GM23338 (cell line): Measurements from ENCODE around the gene NHS. TPM values are rescaled to one million over a fixed set of nuclear protein-coding genes. Genes with fewer than 3 reads are reported as not detected.

ENCODE experiments used
- ATAC-seq: fragments of 200-7000 bp; cut with Tn5 transposase; 3 replicates; pipeline ENCODE4 v1.9.1; 2020
- DNase-seq: peaks from one replicate; pipeline ENCODE4 v3.0.0-alpha.2; 2015; ENCODE audit warnings: low spot score
- H2AFZ ChIP-seq: fragments of 200-600 bp; sonication (generic); 2 replicates; pipeline ENCODE4 v1.8.0; 2016; ENCODE audit warnings: antibody characterized with exemption, mild to moderate bottlenecking, moderate library complexity
- H3F3A ChIP-seq: fragments of 200-600 bp; sonication (generic); replicated peaks from 2 replicates; pipeline ENCODE4 v1.8.0; 2017; ENCODE audit warnings: antibody characterized with exemption, mixed run types, low read depth
- H3K27ac ChIP-seq: fragments of 200-600 bp; sonication (generic); 2 replicates; pipeline ENCODE4 v1.6.1; 2016; ENCODE audit warnings: low read depth
- H3K27me3 ChIP-seq: fragments of 200-600 bp; sonication (generic); 2 replicates; pipeline ENCODE4 v1.8.0; 2016; ENCODE audit warnings: mild to moderate bottlenecking, mixed run types, moderate library complexity; ENCODE audit not compliant: insufficient read depth
- H3K36me3 ChIP-seq: fragments of 200-600 bp; sonication (generic); 2 replicates; pipeline ENCODE4 v1.8.0; 2016; ENCODE audit warnings: mild to moderate bottlenecking; ENCODE audit not compliant: insufficient read depth
- H3K4me1 ChIP-seq: fragments of 200-600 bp; sonication (generic); 2 replicates; pipeline ENCODE4 v1.8.0; 2016; ENCODE audit warnings: mild to moderate bottlenecking, moderate library complexity; ENCODE audit not compliant: insufficient read depth
- H3K4me2 ChIP-seq: fragments of 200-600 bp; sonication (generic); 2 replicates; pipeline ENCODE4 v1.7.1; 2017; ENCODE audit warnings: mixed run types
- H3K4me3 ChIP-seq: fragments of 200-600 bp; sonication (generic); 2 replicates; pipeline ENCODE4 v1.6.1; 2016; ENCODE audit warnings: mixed run types
- H3K79me2 ChIP-seq: fragments of 200-600 bp; sonication (generic); replicated peaks from 2 replicates; pipeline ENCODE4 v1.8.0; 2017; ENCODE audit warnings: mild to moderate bottlenecking; ENCODE audit not compliant: insufficient read depth
- H3K9me2 ChIP-seq: fragments of 200-600 bp; sonication (generic); 2 replicates; pipeline ENCODE4 v1.8.0; 2017; ENCODE audit not compliant: insufficient read depth
- H4K20me1 ChIP-seq: fragments of 200-600 bp; sonication (generic); replicated peaks from 2 replicates; pipeline ENCODE4 v1.8.0; 2017; ENCODE audit warnings: mild to moderate bottlenecking; ENCODE audit not compliant: insufficient read depth
- H3K27ac Mint-ChIP-seq: 2 replicates; pipeline ENCODE4 v1.8.0; 2020; ENCODE audit warnings: inconsistent platforms, mild to moderate bottlenecking, moderate library complexity, mixed read lengths
- H3K27me3 Mint-ChIP-seq: 3 replicates; pipeline ENCODE4 v1.8.0; 2022; ENCODE audit warnings: low read depth, mild to moderate bottlenecking, moderate library complexity, mixed read lengths, inconsistent platforms; ENCODE audit not compliant: insufficient read depth, poor library complexity
- H3K36me3 Mint-ChIP-seq: 3 replicates; pipeline ENCODE4 v1.8.0; 2021; ENCODE audit warnings: low read depth, mild to moderate bottlenecking, inconsistent platforms, moderate library complexity, mixed read lengths
- H3K4me1 Mint-ChIP-seq: 3 replicates; pipeline ENCODE4 v1.8.0; 2020; ENCODE audit warnings: mild to moderate bottlenecking, inconsistent platforms, mixed read lengths
- H3K4me3 Mint-ChIP-seq: 3 replicates; pipeline ENCODE4 v1.8.0; 2021; ENCODE audit warnings: moderate library complexity, mild to moderate bottlenecking, inconsistent platforms, mixed read lengths
- H3K9me3 Mint-ChIP-seq: 3 replicates; pipeline ENCODE4 v1.8.0; 2020; ENCODE audit warnings: moderate library complexity, mild to moderate bottlenecking, inconsistent platforms, mixed read lengths
- CREB1 ChIP-seq: fragments of 250-450 bp; sonication (Bioruptor Pico); IDR thresholded peaks from 2 replicates; pipeline ENCODE4 v1.5.0; 2020; ENCODE audit warnings: low read depth, mild to moderate bottlenecking, moderate library complexity
- EZH2phosphoT487 ChIP-seq: fragments of 200-600 bp; sonication (generic); IDR thresholded peaks from one replicate; pipeline ENCODE4 v1.8.1; 2018; ENCODE audit warnings: antibody characterized with exemption; ENCODE audit not compliant: unreplicated experiment
- JUNB ChIP-seq: IDR thresholded peaks from one replicate; pipeline ENCODE4 v1.6.1; 2016; ENCODE audit warnings: antibody characterized with exemption; ENCODE audit not compliant: unreplicated experiment
- polyA plus RNA-seq: library from polyadenylated mRNA; unstranded; fragments of >200 nt; fragmentation: Nextera tagmentation; extraction: Ambion mirVana; gene quantifications from 2 replicates; pipeline ENCODE4 v1.2.1, GENCODE V29; 2016
- total RNA-seq: library from RNA; depleted of rRNA; stranded (reverse); fragments of >200 nt; shearing (Covaris generic); gene quantifications from 2 replicates; pipeline ENCODE4 v1.2.3, GENCODE V29; 2014
- TF ChIP-seq, protein P1 (sequence below): IDR thresholded peaks from 2 replicates; pipeline ENCODE4 v1.6.1; 2016; ENCODE audit warnings: antibody characterized with exemption
- TF ChIP-seq, protein P2 (sequence below): fragments of 250-450 bp; sonication (Bioruptor Pico); IDR thresholded peaks from 2 replicates; pipeline ENCODE4 v1.5.0; 2020; ENCODE audit warnings: mild to moderate bottlenecking, moderate library complexity
- TF ChIP-seq, protein P3 (sequence below), 2 experiments: fragments of 200-600 bp in 1 of 2; sonication (generic) in 1 of 2; conservative IDR thresholded peaks; 2 replicates each; pipeline versions ENCODE4 v1.5.1 to v1.6.1; 2016 to 2017; ENCODE audit warnings: antibody characterized with exemption in 2 of 2, low read depth in 2 of 2, mild to moderate bottlenecking in 2 of 2, moderate library complexity in 1 of 2

The NHS gene
- total and polyA plus RNA-seq, 2 experiments from 2014 or later, result 1.8 to 8.2 TPM

DNA sequence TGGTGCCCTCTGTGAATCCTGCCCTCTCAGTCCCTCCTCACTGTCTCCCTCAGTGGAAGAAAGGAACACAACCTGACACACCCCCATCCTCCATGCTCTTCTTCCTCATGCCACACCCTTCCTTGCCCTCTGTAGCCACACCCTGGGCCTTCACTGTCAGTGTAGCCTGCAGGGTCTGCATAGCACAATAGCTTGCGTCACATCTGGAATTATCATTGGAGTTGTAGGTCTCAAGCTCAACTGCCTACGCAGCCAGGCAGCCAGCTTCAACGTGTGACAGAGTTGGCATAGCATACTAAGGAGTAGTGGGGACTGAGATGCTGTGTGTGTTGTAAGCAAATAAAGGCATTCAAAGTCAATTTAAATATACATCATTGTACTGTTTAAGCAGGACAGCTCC lies 248.8 kb downstream of the NHS start:
- TF ChIP-seq EZH2phosphoT487 (no peak), JUNB (no peak), CREB1 (no peak)
- TF ChIP-seq, protein P1, sequence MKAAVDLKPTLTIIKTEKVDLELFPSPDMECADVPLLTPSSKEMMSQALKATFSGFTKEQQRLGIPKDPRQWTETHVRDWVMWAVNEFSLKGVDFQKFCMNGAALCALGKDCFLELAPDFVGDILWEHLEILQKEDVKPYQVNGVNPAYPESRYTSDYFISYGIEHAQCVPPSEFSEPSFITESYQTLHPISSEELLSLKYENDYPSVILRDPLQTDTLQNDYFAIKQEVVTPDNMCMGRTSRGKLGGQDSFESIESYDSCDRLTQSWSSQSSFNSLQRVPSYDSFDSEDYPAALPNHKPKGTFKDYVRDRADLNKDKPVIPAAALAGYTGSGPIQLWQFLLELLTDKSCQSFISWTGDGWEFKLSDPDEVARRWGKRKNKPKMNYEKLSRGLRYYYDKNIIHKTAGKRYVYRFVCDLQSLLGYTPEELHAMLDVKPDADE, result no peak
- TF ChIP-seq, protein P2, sequence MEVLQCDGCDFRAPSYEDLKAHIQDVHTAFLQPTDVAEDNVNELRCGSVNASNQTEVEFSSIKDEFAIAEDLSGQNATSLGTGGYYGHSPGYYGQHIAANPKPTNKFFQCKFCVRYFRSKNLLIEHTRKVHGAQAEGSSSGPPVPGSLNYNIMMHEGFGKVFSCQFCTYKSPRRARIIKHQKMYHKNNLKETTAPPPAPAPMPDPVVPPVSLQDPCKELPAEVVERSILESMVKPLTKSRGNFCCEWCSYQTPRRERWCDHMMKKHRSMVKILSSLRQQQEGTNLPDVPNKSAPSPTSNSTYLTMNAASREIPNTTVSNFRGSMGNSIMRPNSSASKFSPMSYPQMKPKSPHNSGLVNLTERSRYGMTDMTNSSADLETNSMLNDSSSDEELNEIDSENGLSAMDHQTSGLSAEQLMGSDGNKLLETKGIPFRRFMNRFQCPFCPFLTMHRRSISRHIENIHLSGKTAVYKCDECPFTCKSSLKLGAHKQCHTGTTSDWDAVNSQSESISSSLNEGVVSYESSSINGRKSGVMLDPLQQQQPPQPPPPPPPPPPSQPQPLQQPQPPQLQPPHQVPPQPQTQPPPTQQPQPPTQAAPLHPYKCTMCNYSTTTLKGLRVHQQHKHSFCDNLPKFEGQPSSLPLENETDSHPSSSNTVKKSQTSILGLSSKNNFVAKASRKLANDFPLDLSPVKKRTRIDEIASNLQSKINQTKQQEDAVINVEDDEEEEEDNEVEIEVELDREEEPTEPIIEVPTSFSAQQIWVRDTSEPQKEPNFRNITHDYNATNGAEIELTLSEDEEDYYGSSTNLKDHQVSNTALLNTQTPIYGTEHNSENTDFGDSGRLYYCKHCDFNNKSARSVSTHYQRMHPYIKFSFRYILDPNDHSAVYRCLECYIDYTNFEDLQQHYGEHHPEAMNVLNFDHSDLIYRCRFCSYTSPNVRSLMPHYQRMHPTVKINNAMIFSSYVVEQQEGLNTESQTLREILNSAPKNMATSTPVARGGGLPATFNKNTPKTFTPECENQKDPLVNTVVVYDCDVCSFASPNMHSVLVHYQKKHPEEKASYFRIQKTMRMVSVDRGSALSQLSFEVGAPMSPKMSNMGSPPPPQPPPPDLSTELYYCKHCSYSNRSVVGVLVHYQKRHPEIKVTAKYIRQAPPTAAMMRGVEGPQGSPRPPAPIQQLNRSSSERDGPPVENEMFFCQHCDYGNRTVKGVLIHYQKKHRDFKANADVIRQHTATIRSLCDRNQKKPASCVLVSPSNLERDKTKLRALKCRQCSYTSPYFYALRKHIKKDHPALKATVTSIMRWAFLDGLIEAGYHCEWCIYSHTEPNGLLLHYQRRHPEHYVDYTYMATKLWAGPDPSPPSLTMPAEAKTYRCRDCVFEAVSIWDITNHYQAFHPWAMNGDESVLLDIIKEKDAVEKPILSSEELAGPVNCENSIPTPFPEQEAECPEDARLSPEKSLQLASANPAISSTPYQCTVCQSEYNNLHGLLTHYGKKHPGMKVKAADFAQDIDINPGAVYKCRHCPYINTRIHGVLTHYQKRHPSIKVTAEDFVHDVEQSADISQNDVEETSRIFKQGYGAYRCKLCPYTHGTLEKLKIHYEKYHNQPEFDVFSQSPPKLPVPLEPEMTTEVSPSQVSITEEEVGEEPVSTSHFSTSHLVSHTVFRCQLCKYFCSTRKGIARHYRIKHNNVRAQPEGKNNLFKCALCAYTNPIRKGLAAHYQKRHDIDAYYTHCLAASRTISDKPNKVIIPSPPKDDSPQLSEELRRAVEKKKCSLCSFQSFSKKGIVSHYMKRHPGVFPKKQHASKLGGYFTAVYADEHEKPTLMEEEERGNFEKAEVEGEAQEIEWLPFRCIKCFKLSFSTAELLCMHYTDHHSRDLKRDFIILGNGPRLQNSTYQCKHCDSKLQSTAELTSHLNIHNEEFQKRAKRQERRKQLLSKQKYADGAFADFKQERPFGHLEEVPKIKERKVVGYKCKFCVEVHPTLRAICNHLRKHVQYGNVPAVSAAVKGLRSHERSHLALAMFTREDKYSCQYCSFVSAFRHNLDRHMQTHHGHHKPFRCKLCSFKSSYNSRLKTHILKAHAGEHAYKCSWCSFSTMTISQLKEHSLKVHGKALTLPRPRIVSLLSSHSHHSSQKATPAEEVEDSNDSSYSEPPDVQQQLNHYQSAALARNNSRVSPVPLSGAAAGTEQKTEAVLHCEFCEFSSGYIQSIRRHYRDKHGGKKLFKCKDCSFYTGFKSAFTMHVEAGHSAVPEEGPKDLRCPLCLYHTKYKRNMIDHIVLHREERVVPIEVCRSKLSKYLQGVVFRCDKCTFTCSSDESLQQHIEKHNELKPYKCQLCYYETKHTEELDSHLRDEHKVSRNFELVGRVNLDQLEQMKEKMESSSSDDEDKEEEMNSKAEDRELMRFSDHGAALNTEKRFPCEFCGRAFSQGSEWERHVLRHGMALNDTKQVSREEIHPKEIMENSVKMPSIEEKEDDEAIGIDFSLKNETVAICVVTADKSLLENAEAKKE (CRISPR knock-in tag), result no peak
- TF ChIP-seq, protein P3, sequence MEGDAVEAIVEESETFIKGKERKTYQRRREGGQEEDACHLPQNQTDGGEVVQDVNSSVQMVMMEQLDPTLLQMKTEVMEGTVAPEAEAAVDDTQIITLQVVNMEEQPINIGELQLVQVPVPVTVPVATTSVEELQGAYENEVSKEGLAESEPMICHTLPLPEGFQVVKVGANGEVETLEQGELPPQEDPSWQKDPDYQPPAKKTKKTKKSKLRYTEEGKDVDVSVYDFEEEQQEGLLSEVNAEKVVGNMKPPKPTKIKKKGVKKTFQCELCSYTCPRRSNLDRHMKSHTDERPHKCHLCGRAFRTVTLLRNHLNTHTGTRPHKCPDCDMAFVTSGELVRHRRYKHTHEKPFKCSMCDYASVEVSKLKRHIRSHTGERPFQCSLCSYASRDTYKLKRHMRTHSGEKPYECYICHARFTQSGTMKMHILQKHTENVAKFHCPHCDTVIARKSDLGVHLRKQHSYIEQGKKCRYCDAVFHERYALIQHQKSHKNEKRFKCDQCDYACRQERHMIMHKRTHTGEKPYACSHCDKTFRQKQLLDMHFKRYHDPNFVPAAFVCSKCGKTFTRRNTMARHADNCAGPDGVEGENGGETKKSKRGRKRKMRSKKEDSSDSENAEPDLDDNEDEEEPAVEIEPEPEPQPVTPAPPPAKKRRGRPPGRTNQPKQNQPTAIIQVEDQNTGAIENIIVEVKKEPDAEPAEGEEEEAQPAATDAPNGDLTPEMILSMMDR (conservative IDR thresholded peaks at IDR 0.05; ENCODE audit: low read depth in 2 of 2), result no peak
- H3K9me3 Mint-ChIP-seq, result no peaks in the 10 kb centered on the region
- no peaks in the 10 kb centered on the region for H3K27me3 ChIP-seq
- H3K27me3 Mint-ChIP-seq, result no peaks in the 10 kb centered on the region
- H3K36me3 ChIP-seq, result no peaks in the 10 kb centered on the region
- no peak overlapping the region for H3K4me2 ChIP-seq
- no peaks in the 10 kb centered on the region for H3K79me2 ChIP-seq
- H3K9me2 ChIP-seq, result no peaks in the 10 kb centered on the region
- ATAC-seq, result no peak
- H3K4me3 ChIP-seq, result no peak overlapping the region
- H3K27ac Mint-ChIP-seq, result no peak overlapping the region
- H3F3A ChIP-seq, result no peaks in the 10 kb centered on the region
- H3K4me1 ChIP-seq, result no peaks in the 10 kb centered on the region; the same call in 1 of the 2 replicates
- no peak for DNase-seq
- no peak overlapping the region for H2AFZ ChIP-seq
- H3K36me3 Mint-ChIP-seq, result no peaks in the 10 kb centered on the region
- H3K27ac ChIP-seq, result no peak overlapping the region
- no peaks in the 10 kb centered on the region for H4K20me1 ChIP-seq
- H3K4me3 Mint-ChIP-seq, result no peak overlapping the region
- peaks cover 8% of the 10 kb centered on the region for H3K4me1 Mint-ChIP-seq
